ENCODE data around the gene ITGAD.
A peak's percentile ranks its signal among the peaks of the same experiment; 100 is the strongest.

Gene ITGAD

DNA sequence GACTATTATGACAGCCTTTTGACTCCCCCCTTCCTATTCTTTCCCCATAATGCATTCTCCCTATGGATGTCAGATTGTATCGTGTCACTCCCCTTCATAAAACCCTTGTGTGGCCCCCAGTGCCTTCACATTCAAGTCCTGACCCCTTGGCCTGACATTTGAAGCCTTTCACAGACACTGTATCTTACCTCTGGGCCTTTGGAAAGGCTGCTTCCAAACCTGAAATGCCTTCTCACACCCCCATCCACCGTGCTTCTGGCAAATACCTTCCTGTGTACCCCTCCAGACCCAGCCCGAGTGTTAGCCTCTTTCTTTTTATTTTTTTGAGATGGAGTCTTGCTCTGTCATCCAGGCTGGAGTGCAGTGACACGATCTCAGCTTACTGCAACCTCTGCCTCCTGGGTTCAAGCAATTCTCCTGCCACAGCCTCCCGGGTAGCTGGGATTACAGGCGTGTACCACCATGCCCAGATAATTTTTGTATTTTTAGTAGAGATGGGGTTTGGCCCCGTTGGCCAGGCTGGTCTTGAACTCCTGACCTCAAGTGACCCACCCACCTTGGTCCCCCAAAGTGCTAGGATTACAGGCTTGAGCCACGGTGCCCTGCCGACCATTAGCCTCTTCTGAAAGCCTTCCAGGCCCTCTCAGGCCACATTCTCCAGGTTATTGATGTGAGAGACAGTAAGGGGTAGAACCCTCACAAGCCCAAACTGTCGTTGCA, 68.2 kb downstream of the ITGAD start:
- no peak for DNase-seq

DNA sequence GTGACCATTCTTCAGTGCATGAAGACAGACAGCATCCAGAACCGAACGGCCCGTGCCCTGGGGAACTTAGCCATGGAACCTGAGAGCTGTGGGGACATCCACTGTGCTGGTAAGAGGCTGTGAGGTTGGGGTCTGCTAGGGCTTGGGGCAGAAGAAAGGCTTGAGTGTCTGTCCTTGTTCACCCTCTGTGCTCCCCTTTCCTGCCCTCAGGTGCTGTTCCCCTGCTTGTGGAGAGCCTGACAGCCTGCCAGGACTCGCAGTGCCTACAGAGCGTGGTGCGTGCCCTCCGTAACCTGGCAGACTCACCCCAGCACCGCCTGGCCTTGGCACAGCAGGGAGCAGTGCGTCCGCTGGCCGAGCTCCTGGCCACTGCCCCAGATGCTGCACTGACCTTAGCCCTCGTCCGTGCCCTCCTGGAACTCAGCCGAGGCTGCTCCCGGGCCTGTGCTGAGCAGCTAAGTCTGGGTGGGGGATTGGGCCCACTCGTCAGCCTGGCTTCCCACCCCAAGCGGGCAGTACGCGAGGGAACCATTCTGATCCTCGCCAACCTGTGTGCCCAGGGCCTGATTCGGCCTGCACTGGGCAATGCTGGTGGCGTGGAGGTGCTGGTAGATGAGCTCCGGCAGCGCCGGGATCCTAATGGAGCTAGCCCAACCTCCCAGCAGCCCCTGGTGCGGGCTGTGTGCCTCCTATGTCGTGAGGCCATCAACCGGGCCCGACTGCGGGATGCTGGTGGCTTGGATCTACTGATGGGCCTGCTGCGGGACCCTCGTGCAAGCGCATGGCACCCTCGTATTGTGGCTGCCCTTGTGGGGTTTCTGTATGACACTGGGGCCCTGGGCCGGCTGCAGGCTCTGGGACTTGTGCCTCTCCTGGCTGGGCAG, 69.0 kb downstream of the ITGAD start:
- DNase-seq: no peak

DNA sequence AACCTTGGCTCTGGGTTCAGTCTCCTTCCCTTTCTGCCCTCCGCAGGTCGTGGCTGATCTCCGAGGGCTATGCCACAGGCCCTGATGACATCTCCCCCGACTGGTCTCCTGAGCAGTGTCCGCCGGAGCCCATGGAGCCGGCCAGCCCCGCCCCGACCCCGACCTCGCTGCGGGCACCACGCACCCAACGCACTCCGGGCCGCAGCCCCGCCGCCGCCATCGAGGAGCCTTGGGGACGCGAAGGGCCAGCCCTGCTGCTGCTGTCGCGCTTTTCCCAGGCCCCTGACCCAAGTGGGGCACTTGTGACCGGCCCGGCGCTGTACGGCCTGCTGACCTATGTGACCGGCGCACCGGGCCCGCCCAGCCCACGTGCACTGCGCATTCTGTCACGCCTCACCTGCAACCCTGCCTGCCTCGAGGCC, 71.2 kb downstream of the ITGAD start:
- DNase-seq: no peak

DNA sequence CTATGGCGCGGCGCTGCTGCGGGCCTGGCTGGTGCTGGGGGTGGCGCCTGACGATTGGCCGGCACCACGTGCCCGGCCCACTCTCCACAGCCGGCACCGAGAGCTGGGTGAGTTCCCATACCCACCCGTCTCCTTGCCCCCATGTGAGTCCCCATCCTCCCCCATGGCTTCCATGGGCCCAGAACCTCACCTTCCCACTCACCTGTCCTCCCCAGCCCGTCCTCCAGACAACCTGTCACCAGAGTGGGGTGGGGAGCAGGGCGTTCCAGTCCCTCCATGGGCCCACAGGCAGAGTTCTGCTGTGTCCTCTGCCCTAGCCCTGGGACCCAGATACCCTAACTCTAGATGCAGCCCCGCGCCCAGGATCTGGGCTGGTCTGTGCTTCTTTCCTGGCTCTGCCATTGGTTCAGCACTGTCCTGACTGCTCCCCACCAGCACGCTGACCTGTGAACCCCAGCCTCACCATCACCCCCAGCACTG, 71.7 kb downstream of the ITGAD start:
- DNase-seq: no peak

DNA sequence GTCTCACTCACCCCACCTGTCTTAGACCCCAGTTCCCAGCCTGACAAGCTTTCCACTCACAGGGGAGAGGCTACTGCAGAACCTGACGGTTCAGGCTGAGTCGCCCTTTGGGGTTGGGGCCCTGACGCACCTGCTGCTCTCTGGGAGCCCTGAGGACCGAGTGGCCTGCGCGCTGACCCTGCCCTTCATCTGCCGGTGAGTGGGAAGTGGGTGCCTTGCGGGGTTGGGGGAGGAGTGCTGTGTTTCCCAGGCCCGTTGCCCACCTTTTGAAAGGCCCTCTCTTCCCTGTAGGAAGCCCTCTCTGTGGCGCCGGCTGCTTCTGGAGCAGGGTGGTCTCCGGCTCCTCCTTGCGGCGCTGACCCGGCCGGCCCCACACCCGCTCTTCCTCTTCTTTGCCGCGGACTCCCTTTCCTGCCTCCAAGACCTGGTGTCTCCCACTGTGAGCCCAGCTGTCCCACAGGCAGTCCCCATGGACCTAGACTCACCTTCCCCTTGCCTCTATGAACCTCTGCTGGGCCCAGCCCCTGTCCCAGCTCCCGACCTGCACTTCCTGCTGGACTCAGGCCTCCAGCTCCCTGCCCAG, 72.7 kb downstream of the ITGAD start:
- DNase-seq: no peak

DNA sequence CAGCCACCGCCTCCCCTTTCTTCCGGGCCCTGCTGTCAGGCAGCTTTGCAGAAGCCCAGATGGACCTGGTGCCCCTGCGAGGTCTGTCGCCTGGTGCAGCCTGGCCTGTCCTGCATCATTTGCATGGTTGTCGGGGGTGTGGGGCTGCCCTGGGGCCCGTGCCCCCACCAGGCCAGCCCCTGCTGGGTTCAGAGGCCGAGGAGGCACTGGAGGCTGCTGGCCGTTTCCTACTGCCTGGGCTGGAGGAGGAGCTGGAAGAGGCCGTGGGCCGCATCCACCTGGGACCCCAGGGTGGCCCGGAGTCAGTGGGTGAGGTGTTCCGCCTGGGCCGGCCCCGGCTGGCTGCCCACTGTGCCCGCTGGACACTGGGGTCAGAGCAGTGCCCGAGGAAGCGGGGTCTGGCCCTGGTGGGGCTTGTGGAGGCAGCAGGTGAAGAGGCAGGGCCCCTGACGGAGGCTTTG, 73.3 kb downstream of the ITGAD start:
- no peak for DNase-seq

DNA sequence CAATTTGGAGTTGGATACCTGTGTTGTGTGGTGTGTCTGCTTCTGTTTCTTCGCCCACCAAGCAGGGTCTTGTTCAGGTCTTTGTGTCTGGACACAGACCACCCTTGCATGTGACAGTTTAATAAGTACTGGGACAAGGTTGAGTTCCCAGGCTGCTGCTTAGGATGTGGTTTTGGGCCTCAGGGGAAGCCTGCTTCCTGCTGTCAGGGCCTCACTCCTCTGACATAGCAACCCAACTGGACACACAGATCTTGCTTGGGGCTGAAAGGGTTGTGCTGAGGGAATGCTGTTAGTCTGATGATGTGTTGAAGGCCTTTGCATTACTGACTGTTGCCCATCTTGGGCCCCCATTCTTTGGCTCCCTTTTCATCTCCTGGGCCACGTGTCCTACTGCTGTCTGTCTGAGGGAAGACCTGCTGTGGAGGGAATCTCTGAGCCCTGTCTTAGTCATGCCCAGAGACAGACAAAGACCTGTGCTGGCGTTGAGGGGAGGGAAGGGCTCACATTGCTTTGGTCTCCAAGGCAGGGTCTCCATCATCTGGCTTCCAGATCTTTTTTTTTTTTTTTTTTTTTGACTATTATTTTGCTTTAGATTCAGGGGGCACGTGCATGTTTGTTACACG, 74.1 kb downstream of the ITGAD start:
- no peak for DNase-seq

DNA sequence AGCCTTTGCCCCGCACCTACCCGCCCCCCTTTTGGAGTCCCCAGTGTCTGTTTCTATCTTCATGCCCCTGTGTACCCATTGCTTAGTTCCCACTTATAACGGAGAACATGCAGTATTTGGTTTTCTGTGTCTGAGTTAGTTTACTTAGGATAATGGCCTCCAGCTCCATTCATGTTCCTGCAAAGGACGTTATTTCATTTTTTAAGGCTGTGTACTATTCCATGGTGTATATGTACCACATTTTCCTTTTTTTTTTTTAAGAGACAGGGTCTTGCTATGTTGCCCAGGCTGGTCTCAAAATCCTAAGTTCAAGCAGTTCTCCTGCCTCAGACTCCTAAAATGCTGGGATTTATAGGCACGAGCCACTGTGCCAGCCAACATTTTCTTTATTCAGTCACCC, 74.7 kb downstream of the ITGAD start:
- no peak for DNase-seq

DNA sequence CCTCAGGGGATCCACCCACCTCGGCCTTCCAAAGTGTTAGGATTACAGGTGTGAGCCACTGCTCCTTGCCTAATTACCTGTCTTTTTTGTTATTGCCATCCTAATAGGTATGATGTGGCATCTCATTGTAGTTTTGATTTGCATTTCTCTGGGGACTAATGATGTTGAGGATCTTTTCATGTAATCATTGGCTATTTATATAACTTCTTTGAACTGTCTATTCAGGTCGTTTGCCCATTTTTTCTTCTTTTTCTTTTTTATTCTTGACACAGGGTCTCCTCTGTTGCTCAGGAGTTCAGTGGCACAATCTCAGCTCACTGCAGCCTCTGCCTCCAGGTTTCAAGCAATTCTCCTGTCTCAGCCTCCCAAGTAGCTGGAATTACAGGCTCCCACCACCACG, 77.5 kb downstream of the ITGAD start:
- DNase-seq: no peak

DNA sequence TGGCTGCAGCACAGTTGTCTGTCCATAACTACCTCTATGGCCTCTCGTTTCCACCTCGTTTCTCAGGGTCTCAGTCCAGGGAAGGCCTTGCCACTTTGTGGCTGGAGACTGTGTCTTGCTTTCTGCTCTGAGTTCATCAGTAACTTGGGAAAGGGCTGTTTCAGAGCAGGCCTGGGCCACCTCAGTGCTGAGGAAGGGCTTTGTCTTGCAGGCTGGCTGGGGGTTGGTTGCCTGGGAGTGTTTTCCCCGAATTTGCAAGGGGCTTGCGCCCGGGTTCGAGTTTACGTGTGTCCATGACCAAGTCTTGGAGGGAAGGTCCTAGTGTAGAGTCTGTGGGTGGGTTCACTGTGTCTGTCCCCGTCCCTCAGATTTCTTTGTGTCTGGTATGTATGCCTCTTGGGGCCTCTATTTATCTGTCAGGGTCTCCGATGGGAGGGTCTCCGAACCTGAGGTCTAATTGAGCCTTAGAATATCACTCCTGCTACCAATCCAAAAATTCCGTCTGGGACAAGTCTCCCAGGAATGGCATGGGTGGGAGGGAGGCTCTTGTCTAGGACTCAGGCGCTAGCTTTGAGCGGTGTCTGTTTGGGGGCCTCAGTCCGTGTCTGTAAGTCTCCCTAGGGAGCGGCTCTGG, 78.2 kb downstream of the ITGAD start:
- no peak for DNase-seq

DNA sequence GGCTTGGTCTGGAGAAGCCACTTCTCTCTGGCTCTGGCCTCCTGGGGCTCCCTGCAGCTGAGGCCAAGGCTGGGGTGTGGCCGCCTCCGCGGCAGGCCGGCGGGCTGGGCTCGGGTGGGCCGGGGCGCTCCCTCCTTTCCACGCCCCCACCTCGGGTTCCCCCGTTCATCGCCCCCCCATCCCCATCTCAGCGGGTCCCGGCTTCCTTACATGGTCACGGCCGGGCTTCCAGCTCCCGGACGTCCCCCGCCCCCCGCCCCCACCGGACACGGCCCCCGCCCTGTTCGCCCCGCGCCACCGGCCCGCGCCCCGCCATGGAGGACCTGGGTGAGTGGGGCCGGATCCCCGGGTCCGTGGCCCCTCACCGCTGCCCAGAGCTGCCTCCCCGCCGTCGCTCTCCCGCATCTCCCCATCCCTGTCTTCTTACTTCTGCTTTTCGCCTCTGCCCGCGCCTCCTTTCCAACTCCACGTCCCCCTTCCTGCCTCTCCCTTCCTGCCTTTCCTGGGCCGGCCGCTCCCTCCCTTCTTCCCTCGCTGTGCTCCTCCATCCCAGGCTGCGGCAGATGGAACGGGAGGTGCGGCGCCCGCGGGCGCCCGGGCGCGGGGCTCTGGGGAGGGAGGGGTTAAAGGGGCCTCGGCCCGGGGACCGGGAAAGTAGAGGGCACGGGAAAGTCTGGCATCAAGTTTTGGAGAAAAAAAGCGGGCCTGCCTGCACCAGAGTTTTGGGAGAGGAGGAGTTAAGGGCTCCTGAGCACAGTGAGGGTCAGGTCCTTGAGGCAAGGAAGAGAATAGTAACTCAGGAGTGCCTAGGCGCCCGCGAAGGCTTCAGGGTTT, 79.0 kb downstream of the ITGAD start, which contains the start of gene TGFB1I1:
Gene TGFB1I1, plus strand, starts transcription at position 278 of the 834 bp plus-strand sequence. Its CDS starts 37 bp downstream, at position 315.
- no peak for DNase-seq

DNA sequence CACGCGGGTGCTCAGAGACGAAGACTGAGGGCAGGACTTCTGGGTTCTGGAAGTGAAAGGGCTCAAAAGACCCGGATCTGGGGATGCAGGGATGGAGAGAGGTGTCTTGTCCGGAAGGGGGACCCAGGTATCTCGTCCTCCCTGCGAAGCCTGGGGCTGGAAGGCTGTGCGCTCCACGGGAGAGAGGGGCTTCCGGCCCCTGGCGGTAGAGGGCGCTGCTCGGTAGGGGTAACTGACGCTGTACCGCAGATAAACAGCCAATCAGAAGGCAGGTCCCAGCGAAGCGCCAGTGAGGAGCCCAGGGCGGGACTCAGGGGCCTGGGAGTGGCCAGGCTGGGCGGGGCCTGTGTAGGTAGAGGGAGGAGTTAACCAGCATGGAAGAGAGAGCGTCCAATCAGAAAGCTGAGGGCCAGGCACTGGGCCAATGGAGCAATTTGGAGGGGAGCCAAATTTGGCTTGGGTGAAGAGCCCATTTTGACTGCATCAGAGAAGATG, 79.6 kb downstream of the ITGAD start:
- DNase-seq: peak; percentile 33

DNA sequence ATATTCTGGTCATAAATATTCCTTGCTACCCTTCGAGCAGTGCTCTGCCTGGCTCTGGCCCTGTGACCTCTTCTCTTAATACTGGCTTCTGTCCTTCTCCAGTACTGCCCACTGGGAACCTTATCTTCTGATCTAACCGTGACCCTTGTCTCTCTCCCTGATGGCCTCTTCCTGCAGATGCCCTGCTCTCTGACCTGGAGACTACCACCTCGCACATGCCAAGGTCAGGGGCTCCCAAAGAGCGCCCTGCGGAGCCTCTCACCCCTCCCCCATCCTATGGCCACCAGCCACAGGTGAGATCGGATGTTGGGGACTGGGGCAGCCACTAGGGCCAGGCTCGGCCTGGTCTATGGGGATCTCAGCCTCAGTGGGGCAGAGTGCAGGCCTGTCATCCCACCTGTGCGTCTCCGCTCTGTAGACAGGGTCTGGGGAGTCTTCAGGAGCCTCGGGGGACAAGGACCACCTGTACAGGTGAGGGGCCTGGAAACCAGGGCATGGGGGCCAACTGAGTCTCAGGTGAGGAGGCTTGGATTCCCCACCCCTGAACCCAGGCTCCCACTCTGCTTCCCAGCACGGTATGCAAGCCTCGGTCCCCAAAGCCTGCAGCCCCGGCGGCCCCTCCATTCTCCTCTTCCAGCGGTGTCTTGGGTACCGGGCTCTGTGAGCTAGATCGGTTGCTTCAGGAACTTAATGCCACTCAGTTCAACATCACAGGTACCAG, 80.3 kb downstream of the ITGAD start:
- DNase-seq: no peak

DNA sequence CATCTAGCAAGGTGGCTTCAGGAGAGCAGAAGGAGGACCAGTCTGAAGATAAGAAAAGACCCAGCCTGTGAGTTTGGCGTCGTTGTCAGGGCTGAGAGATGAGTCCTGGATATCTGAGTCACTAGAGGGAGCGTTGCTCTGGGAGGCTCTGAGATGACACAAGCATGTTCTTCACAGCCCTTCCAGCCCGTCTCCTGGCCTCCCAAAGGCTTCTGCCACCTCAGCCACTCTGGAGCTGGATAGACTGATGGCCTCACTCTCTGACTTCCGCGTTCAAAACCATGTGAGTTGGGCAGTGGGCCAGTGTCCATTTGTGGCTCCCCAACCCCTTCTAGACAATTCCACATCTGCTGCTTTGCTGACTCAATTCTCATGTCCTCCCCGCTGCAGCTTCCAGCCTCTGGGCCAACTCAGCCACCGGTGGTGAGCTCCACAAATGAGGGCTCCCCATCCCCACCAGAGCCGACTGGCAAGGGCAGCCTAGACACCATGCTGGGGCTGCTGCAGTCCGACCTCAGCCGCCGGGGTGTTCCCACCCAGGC, 81.1 kb downstream of the ITGAD start:
- DNase-seq: no peak

DNA sequence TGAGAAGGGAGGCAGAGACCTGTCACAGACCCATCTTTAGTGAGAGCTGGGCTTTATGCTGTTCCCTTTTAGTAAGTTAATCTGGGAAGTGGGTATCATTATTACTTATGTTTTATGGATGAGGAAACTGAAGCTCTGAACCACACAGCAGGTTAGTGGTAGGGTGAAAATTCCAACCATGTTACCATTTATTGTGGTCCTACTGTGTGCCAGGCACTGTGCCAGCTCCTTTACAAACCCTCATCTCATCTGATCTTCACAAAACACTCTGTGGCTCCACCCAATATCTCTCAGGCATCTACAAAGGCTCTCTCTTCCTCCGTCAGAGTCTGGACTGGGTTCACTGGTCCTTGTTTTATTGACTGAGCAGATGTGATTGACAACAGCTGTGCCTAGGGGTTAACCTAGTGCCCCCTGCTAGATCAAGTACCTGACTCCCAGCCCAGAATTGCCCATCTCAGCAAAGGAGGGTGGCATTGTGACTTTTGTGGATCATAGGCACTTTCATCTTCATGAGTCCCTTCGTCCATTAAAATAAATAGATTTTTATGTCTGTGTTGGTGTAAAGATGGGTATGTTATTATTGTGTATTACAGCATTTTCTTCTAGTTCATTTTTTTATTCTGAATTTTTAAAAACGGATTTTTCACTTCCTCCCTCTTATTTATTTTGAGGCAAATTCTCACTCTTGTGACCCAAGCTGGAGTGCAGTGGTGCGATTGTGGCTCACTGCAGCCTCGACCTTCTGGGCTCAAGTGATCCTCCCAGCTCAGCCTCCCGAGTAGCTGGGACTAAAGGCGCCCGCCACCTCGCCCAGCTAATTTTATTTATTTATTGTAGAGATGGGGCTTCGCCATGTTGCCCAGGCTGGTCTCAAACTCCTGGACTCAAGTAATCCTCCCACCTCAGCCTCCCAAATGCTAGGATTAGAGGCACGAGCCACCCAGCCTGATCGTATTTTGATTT, 81.9 kb downstream of the ITGAD start:
- DNase-seq: no peak

DNA sequence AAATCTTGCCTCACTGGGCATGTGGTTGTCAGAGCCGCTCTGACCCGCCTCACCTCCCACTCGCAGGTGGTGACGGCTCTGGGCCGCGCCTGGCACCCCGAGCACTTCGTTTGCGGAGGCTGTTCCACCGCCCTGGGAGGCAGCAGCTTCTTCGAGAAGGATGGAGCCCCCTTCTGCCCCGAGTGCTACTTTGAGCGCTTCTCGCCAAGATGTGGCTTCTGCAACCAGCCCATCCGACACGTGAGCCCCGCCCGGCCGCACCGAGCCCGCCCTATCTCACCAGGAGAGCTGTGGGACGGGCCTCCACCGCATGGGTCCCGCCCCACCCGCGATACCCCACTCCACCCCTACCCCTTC, 82.8 kb downstream of the ITGAD start:
- no peak for DNase-seq
